EH (cell line): ENCODE results near the gene SHOC1.
"Not testable (repeated sequence)": the region's sequence is repeated elsewhere in the genome, so short reads cannot be mapped to it uniquely, and the experiment has no call there.

Experiments
- DNase-seq: peaks from one replicate; pipeline ENCODE4 v3.0.0-alpha.2; 2015; ENCODE audit warnings: low read depth

The SHOC1 gene

DNA sequence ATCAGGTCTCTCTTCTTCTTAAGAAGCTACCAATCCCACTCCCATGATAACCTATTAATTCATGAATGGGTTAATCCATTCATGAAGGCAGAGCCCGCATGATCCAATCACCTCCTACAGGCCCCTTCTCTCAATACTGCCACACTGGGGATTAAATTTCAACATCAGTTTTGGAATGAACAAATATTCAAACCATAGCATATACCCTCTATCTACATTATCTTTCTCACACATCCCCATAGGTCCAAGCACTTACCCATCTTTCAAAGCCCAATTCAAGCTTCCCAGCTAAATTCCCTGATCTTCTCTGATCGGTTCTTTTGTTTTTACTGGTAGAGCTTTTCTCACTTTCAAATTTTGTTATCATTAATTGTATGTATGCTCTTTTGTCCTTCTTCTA lies 10.5 kb upstream of the SHOC1 start:
- DNase-seq = no peak

DNA sequence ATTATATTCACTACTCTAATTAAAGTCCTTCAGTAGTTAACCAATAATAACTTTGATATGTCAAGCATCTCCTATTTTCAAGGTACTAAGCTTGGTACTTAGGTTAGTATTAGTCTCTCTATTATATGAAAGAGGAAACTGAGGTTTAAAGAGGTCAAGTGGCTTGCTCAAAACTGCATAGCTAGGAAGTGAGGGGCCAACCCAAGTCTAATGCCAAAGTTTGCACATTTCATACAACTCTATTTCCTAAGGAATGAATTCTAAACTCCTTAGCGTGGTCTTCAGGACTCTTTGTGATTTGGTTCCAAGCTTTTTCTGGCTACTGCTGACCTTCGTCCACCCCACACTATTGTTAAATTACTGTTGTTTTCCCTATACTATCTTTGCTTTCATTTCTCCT lies 9.9 kb upstream of the SHOC1 start:
- no peak for DNase-seq

DNA sequence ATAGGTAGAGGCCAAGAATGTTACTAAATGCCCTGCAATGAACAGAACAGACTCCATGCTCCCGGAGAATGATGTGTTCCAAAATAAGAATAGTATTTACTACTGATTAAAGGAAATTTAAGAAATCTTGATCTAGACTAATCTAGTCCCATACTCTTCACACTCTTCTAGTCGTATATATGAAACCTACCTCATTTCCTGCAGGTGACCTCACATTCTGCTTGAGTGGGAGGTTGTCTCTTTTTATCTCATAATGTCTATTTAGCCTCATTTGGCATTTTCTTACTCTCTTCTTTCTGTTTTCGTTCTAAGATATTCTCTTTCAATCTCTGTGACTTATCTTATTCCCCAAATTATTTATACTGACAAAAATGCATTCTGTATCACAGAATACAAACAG lies 9.2 kb upstream of the SHOC1 start:
- no peak for DNase-seq

DNA sequence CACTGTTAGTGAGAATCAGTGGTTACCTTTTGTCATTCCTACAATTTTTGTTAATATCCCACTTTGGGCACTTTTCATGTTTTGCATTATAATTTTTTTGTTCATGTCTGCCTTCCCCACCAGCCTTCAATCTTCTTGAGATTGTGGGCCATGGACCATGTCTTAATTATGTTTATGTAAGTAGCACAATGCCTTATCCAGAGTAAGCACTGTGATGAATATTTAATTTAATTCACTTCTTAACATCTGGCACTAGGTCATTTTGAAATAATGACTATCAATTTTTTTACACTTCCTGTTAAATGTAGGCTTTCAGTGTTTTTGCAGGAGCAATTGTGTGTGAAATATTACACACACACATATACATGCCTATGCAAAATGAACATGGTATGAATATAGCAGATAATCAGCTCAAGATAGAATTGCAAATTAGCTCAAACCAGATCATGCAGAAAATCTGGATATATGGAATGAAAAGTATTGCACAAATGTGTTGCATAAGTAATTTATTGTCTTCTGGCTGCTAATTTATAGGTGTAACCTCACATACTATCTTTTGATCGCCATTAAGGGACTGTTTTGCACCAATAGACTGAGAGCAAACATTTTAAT lies 5.3 kb upstream of the SHOC1 start:
- no peak for DNase-seq

DNA sequence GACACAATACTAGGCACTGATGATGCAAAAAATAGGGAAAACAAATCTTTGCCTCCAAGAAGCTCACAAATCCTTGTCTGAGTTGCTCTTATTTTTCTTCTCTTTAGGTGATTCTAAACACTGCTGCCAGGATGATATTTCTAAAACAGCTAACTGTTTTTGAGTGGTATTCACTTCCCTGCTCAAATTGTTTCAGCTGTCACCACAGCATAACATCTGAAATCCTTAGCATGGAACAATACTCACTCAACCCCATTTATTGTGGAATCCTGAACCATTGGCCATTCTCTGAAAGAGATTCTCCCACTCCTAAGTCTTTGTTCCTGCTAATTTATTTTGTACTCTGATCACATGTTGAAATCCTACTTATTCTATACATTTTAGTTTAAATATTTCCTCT lies 4.8 kb upstream of the SHOC1 start:
- no peak for DNase-seq

DNA sequence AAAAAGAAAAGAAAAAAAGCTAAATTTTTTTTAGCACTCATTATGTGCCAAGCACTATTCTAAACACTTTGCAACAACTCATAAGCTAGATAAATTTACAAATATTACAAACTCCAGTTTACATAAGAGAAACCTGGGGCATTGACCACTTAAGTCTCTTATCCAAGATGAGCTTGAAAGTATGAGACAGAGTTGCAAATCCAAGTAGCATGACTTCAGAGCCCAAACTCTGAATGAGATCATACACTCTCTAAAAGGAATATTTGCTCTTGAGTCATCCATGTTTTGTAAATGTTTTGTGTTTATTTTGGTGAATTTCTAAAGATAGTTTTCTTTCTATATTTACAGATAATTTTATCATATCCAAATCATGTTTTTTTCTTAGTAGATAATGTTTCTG lies 4.0 kb upstream of the SHOC1 start:
- DNase-seq = peak; percentile 40

DNA sequence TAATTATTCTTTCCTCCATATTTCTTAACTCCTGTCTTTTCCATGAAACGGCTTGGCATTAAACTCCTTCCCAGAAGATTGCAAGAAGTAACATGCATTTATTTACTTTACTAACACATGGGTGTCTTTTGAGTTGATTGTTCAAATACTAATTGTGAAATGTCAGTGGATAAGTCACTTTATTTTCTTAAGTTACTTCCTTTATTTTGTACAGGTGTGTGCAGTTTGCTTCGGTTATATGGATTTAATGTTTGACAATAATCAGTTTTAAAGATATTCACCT lies 761 bp upstream of the SHOC1 start:
- no peak for DNase-seq

DNA sequence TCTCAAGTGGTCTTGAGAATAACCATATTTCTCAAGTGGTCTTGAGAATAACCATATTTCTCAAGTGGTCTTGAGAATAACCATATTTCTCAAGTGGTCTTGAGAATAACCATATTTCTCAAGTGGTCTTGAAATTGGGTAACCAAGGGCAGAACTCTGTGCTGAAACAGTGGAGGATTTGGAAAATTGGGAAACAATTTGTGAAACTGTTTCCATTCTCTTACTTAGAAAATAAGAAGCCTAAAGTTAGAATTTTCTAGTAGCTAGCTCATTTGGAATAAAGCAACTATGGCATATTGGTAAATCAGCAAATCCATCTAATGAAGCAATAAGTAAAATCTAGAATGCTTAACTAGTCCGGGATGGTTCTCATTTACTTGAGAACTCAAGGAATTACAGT lies 2.9 kb downstream of the SHOC1 start:
- DNase-seq = not testable (repeated sequence)

DNA sequence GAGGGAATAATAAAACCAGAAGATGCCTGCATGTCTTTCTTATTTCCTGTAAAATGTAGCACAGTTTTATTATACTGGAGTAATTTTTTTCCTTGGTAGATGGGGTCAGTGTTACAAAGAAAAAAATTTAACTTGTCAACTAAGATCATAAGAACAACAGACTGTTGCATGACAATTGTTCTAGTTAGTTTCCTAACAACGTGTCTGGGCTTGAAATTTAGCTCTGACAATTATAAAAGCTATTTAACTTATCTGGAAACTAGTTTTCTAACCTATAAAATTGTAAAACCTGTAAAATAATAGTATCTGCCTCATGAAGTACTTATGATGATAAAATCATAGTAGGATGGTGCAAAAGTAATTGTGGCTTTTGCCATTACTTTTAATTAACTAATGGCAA lies 4.9 kb downstream of the SHOC1 start:
- no peak for DNase-seq

DNA sequence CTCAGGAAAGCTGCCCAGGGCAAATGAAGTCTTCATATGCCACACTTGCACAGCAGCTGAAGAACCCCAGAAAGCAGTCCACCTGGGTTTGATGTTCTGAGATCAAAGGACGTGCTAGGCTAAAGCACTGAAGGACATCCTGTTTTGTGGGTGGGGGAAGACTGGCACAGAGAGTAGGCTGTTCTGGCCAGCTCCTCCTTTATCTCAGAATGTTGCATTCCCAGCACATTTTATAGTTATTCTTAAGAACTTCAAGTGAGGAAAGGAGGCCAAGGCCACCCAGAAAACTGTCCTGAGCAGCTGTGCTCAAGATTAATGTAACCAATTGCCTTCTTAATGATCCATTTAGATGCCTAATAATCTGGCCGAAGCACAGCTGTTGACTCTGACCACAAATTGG lies 10.9 kb downstream of the SHOC1 start:
- no peak for DNase-seq

DNA sequence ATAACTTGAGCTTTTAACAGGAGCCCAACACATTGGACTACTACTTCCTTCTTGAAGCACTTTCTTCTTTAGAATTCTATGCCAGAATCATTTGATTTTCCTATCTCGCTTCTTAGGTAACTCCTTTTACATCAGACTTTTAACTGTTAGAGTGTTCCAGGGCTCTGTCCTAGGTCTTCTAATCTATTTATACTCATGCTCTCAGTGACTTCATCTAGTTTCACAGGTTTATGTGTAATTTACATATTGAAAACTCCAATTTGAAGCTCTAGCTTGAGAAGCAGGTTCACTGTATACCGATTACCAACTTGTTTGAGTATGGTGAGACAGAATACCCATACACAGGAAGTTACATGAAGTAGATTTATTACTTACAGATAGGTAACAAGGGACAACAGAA lies 11.3 kb downstream of the SHOC1 start:
- DNase-seq = no peak

DNA sequence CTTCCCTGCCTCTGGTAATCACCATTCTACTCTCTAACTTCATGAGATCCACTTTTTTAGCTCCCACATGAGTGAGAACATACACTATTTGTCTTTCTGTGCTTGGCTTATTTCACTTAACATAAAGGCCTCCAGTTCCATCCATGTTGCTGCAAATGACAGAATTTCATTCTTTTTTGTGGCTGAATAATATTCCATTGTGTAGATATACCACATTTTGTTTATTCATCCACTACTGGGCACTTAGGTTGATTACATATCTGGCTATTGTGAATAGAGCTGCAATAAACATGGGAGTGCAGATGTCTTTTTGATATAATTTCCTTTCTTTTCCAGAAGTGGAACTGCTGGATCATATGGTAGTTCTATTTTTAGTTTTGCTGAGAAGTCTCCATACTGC lies 28.7 kb downstream of the SHOC1 start:
- DNase-seq = no peak

DNA sequence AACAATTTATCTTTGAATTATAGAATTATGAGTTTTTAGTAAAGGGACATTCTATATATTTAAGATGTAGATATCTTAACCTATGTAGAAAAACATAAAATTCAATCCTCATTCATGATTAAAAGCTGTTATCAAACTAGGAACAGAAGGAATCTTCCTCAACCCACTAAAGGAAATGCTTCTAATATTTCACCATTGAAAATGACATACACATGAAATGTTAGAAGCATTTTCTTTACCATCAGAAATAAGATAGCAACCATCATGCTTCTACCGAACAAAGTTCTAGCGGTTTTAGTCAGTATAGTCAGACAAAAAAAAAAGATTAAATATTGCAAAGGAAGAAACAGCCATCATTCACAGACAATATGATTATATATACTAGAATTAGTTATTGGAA lies 32.2 kb downstream of the SHOC1 start:
- DNase-seq = peak; percentile 37

DNA sequence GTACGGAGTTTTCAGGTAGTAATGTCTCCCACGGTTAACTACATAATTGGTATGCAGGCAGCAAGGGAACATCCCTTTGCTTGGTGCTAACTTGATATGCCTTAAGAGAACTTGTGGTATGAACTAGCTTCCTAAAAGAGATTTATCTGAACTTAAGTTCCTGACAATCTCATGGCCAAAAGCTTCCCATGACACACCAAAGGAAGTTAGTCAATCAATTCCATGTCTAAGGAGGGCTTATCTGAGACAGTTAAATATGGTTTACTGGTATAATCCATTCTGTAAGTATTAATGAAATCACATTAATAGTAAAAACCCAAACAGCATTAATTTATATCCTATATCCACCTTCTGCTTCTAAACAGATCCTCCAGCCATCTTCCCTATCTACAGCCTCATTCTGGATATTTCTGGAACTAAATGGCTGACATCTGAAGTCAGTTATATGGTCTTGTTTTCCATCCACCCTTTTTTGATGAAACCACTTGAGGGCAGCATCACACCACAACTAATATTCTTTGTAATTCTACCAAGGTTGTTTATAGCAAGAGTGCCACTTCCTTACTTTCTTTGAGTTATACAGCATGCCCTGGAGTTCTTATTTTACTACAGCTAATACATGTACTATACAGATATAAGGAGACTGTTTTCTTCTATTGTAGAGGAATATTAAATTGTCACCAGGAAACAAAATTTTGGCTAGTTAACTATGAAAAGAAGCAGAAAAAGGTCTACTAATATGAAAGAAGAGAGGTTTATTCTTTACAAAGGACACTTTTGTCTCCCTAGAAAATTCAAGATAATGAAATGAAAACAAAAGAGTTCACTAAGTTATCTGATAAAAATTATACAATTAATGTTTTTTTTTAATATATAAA lies 34.7 kb downstream of the SHOC1 start:
- peak; percentile 85 for DNase-seq

DNA sequence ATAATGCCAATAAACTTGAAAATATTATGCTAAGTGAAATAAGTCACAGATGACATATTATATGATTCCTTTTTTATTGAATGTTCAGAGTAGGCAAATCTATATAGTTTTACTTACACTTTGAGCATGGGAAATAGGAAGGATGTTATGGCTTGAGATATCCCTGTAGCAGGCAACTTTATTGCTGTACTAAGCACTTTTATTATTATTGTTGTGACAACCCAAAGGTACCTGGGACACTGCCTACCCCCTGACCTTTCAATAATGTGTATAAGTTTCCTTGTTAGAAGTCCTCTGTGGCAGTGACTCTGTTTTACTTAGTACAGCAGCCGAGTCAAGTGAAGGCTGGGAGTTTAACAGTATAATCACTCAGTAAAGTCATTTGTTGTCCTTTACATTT lies 39.9 kb downstream of the SHOC1 start:
- DNase-seq = no peak

DNA sequence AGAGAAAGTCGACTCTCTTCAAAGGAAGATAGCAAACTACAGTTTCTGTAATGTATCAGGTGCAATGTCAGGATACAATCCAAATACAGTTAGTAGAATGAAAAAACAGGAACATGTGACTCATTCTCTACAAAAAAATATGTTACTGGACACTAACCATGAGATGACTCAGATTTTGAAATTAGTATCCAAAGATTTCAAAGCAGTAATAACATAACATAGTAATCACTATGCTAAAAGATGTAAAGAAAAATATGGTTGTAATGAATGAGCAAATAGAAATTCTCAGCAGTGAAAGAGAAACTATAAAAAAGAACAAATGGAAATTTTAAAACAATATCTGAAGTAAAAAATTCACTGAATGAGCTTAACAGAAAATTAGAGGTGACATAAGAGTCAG lies 42.3 kb downstream of the SHOC1 start:
- peak; percentile 23 for DNase-seq
